Right lobe of liver (tissue), 6 donors: Measurements from ENCODE around the gene GRM5. TPM values are rescaled to one million over a fixed set of nuclear protein-coding genes. Genes with fewer than 3 reads are reported as not detected.

Experiments
- ATAC-seq, 4 donors: fragments of 200-7000 bp; cut with Tn5 transposase; one replicate each; pipeline ENCODE4 v1.9.1; 2020; ENCODE audit warnings: mild to moderate bottlenecking in 4 of 4, moderate library complexity in 4 of 4
- DNase-seq, 3 donors: peaks; one replicate each; pipeline ENCODE4 v3.0.0-alpha.2; 2020
- H3K27ac ChIP-seq, 3 donors: fragments of 200-600 bp; one replicate each; pipeline ENCODE4 v1.8.0; 2022
- H3K27me3 ChIP-seq, 2 donors: fragments of 200-600 bp; one replicate each; pipeline ENCODE4 v1.8.0; 2022
- H3K36me3 ChIP-seq, 4 donors: fragments of 200-600 bp; sonication (generic) in 1 of 4; one replicate each; pipeline versions ENCODE4 v1.5.1 to v1.8.0; 2017 to 2022; ENCODE audit warnings: control low read depth in 1 of 4
- H3K4me1 ChIP-seq, 4 donors: fragments of 200-600 bp; sonication (generic) in 1 of 4; one replicate each; pipeline versions ENCODE4 v1.5.1 to v1.8.0; 2017 to 2022; ENCODE audit warnings: control low read depth in 1 of 4
- H3K4me3 ChIP-seq, 3 donors: fragments of 200-600 bp; one replicate each; pipeline ENCODE4 v1.8.0; 2022
- H3K9me3 ChIP-seq, 4 donors: fragments of 200-600 bp; sonication (generic) in 1 of 4; one replicate each; pipeline versions ENCODE4 v1.5.1 to v1.8.0; 2017 to 2022; ENCODE audit warnings: control low read depth in 1 of 4
- POLR2A ChIP-seq: fragments of 450-650 bp; IDR thresholded peaks from one replicate; pipeline ENCODE4 v1.6.1; 2017; ENCODE audit warnings: antibody characterized with exemption, mild to moderate bottlenecking
- WGBS: methylation state at CpG from one replicate; pipeline ENCODE4 v1.1.6; 2018; ENCODE audit warnings: low coverage, low lambda C conversion rate; ENCODE audit not compliant: insufficient coverage; ENCODE audit errors: missing lambda C conversion rate; 5-methylcytosine and 5-hydroxymethylcytosine counted together
- intact Hi-C, 2 donors: fragments of 100-400 bp; cut with DNase I; formaldehyde crosslinking; loops; one replicate each; pipeline versions ENCODE4 v1.11.2 to v1.14.1; 2022
- total RNA-seq, 6 experiments: library from RNA; depleted of rRNA in 2 of 6; stranded (reverse); fragments of >200 nt in 2 of 6; fragmentation: NEBNext Ultra II Directional in 3 of 6; extraction: Animal tissue kit (Norgen Biotek cat#: 25700) in 3 of 6; gene quantifications; one replicate each; pipeline versions ENCODE4 v1.1.0 to v1.2.4, GENCODE V29; 2016 to 2023
- TF ChIP-seq, protein P1 (sequence below), 4 donors: fragments of 200-600 bp in 3 of 4; fragments of 450-650 bp in 1 of 4; IDR thresholded peaks; one replicate each; pipeline versions ENCODE4 v1.5.1 to v1.8.0; 2016 to 2022; ENCODE audit warnings: antibody characterized with exemption in 4 of 4, mild to moderate bottlenecking in 2 of 4
- donor health status: DM: no; HTN: yes; CAD: no.
- donor health status: DM: no; HTN: no; CAD: no.
- donor health status: DM: no; HTN: no; CAD: no.
- donor health status: DM: no; HTN: yes; CAD: no.
- donor health status: DM: no; HTN: yes; CAD: no.

Gene GRM5
- total RNA-seq, 6 experiments from 2014 or later: not detected

DNA sequence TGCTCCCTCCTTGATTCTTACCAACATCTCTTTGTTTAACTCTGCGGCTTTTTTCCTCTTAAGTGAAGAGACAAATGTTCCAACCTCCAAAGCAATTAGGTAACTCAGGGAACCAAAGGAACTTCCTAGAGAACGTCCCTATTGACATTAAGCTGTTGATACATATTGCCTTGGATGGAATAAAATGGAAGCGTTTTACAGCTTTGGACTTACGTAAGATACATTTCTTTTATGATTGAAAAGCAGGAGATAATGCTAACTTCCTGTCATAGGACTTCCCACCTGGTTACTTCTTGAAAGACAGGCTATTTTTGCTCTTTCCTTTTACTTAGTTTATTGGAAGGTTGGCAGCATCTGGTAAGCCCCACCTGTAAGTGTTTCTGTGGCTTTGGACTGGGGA is 482.5 kb downstream of the GRM5 start:
- Histone ChIP-seq H3K27ac (no peak overlapping the region), H3K4me1 (no peaks in the 10 kb centered on the region), H3K9me3 (no peaks in the 10 kb centered on the region), H3K4me3 (no peak overlapping the region), H3K27me3 (no peaks in the 10 kb centered on the region), H3K36me3 (no peaks in the 10 kb centered on the region)
- intact Hi-C loops: no loop called here
- DNase-seq (no peak), ATAC-seq (no peak)
- TF ChIP-seq, protein P1, sequence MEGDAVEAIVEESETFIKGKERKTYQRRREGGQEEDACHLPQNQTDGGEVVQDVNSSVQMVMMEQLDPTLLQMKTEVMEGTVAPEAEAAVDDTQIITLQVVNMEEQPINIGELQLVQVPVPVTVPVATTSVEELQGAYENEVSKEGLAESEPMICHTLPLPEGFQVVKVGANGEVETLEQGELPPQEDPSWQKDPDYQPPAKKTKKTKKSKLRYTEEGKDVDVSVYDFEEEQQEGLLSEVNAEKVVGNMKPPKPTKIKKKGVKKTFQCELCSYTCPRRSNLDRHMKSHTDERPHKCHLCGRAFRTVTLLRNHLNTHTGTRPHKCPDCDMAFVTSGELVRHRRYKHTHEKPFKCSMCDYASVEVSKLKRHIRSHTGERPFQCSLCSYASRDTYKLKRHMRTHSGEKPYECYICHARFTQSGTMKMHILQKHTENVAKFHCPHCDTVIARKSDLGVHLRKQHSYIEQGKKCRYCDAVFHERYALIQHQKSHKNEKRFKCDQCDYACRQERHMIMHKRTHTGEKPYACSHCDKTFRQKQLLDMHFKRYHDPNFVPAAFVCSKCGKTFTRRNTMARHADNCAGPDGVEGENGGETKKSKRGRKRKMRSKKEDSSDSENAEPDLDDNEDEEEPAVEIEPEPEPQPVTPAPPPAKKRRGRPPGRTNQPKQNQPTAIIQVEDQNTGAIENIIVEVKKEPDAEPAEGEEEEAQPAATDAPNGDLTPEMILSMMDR (IDR thresholded peaks at IDR 0.05): no peak
- no peak for TF ChIP-seq POLR2A
- WGBS: 47% methylated on average over 4 of the region's 4 CpGs

DNA sequence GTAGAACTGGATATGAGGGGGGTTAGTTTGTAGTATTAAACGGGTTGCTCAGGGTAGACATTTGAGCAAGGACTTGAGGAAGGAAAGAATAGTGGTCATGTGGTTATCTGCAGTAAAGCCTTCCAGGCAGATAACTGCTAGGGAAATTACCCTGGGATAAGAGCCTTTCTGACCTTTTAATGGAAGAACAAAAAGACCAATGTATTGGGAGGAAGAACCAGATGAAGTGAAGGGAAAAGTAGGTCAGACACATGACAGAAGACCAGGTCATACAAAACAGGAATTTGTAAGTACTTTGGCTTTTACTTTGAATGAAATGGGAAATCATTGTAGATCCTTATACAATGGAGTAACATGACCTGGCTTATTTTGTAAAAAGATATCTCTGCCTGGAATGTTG is 486.3 kb downstream of the GRM5 start:
- no peaks in the 10 kb centered on the region for H3K4me1 ChIP-seq
- H3K27me3 ChIP-seq: no peaks in the 10 kb centered on the region
- no peak for TF ChIP-seq POLR2A
- TF ChIP-seq, protein P1 (IDR thresholded peaks at IDR 0.05): no peak
- intact Hi-C loops: no loop called here
- no peak overlapping the region for H3K4me3 ChIP-seq
- H3K9me3 ChIP-seq: no peaks in the 10 kb centered on the region
- H3K36me3 ChIP-seq: no peaks in the 10 kb centered on the region
- ATAC-seq (no peak), DNase-seq (no peak)
- H3K27ac ChIP-seq: no peak overlapping the region
- WGBS: 19% methylated on average over 1 of the region's 1 CpG

DNA sequence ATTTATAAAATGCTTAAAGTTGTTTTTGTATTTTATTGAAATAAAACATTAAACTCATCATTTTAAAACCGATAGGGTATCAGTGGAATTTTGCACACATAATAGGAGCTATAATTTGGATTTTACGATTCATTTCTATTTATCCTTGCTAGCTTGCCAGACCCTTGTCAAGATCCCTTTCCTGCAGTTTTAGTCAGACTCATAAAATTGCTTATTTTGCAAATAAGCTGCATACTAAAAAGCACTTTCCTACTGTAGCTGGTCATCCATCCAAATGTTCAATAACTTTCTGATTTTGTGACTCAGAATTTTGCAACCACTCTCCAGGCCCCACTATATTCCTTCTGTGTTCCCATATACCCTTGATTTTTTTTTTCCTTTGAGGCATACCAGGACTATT is 489.0 kb downstream of the GRM5 start:
- no peaks in the 10 kb centered on the region for H3K9me3 ChIP-seq
- no peaks in the 10 kb centered on the region for H3K36me3 ChIP-seq
- WGBS: 49% methylated on average over 2 of the region's 2 CpGs
- H3K27me3 ChIP-seq: no peaks in the 10 kb centered on the region
- H3K4me3 ChIP-seq: no peak overlapping the region
- ATAC-seq (no peak), DNase-seq (no peak)
- H3K27ac ChIP-seq: no peak overlapping the region
- TF ChIP-seq, protein P1 (IDR thresholded peaks at IDR 0.05): no peak
- no peak for TF ChIP-seq POLR2A
- intact Hi-C loops: no loop called here
- H3K4me1 ChIP-seq: no peaks in the 10 kb centered on the region

DNA sequence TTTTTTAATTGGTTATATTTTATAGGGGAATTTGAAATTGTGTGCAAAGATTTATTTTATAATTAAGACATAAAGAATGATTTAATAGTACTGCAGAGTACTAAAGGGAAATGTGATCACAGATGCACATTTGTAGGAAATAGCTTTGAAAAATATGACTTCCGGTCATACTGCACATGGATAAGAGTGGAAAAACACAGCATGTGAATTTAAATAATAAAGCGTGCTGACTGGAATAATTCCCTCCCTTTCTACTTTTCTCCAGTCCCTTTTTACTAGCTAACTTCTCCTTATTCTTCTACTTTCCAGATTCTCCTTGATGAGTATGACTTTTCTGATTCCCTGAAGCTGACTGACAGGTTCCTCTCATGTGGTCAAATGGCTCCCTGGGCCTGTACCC is 489.9 kb downstream of the GRM5 start:
- no peaks in the 10 kb centered on the region for H3K9me3 ChIP-seq
- ATAC-seq (no peak), DNase-seq (no peak)
- H3K27me3 ChIP-seq: no peaks in the 10 kb centered on the region
- intact Hi-C loops: no loop called here
- no peaks in the 10 kb centered on the region for H3K36me3 ChIP-seq
- WGBS: 63% methylated on average over 2 of the region's 2 CpGs
- TF ChIP-seq, protein P1 (IDR thresholded peaks at IDR 0.05): no peak
- no peak for TF ChIP-seq POLR2A
- H3K27ac ChIP-seq: no peak overlapping the region
- no peak overlapping the region for H3K4me3 ChIP-seq
- H3K4me1 ChIP-seq: no peaks in the 10 kb centered on the region

DNA sequence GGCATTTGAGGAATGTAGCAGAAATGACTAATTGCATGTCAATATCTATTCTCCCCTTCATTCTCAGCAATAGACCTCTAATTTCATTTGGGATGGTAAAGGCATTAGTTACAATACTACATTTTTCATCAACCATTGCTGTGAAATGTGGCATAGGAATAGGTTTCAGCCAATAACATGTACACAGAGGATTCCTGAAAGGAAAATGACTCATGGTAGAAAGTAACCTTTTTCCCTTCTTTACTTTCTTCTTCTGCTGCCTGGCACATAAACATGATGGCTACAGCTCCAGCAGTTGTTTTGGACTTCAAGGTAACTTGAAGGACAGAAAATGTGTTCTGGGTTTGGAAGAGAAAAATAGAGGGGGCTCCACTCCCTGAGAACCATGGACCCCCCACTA is 496.4 kb downstream of the GRM5 start:
- no peak for TF ChIP-seq POLR2A
- TF ChIP-seq, protein P1 (IDR thresholded peaks at IDR 0.05): no peak
- DNase-seq (no peak), ATAC-seq (no peak)
- intact Hi-C loops: no loop called here
- no peak overlapping the region for H3K27ac ChIP-seq
- no peaks in the 10 kb centered on the region for H3K27me3 ChIP-seq
- H3K9me3 ChIP-seq: no peaks in the 10 kb centered on the region
- H3K36me3 ChIP-seq: no peaks in the 10 kb centered on the region
- H3K4me1 ChIP-seq: no peaks in the 10 kb centered on the region
- no peak overlapping the region for H3K4me3 ChIP-seq
